Left hindlimb (tissue), 1 donor: ENCODE results near the gene PRSS38.

ENCODE experiments used
- DNase-seq: peaks from one replicate; pipeline ENCODE4 v3.0.0-alpha.2; 2018

PRSS38 gene

DNA sequence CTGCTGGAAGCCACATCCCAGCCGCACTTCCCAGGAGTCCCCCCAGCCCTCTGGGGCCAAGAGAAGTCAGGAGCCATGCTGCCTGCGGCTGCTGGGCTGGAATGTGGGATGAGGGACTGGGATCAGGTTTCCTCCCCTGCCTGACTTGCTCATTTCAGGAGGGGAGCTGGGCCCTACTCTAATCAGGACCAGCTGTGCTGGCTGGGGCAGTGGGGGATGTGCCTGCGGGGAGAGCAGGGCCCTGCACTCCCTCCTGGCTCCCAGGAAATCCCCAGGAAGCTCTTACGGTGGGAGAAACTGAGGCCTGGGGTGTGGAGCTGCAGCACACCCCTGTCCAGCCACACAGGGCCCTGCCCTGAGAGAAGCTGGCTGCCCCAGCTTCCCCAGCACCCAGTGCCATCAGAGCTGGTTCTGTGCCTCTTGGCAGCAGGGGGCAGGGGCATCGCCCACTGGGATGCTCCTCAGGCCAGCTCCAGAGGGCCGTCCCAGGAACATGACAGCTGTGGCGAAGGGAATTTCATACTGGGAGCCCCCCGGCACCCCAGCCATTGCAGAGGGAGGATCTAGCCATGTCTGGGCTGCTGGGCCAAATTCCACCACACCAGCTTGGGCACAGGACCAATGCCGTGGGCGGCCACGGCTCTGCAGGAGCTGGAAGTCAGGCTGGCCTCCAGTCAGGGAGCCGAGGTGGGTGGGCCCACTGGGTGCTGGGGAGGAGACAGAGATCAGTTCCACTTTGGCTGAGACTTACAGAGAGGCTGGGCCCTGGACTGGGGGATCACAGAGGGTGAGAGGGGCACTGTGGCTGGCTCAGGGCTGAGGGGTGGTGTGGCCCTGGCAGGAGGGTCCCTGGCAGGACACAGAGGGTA is 21.3 kb upstream of the PRSS38 start:
- DNase-seq = peak; percentile 89

DNA sequence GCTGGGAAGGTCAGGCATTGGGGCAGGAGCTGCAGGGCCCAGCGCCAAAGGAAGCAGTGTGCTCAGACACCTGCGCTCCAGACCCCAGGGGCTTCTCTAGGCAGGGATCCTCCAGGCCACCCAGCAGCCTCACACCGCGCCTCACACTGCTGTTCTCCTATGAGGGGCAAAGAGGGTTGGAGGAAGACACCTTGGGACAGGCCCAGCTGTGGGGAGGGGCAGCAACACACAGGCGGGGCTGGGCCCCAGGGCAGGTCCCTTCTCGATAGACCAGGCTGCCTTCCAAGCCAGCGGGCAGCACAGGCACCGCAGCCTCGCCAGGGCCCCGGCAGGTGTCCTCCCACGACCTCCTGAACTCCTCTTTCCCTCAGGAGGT is 20.7 kb upstream of the PRSS38 start:
- DNase-seq = no peak

DNA sequence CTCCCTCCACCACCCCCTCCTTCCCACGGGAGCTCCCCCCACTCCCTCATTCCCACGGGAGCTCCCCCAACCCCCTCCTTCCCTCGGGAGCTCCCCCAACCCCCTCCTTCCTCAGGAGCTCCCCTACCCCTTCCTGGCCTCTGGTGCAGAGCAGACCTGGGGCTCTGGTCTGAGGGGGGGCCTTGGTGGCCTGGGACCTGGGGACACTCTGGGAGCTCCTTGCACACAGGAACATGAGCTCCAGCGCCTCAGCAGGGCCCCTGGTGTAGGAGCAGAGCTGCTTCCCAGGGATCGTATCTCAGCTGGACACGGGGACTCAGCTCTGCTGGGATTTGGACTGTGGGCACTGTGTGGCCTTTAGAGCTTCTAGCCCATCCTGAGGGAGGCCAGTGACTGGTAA is 19.7 kb upstream of the PRSS38 start:
- DNase-seq = no peak

DNA sequence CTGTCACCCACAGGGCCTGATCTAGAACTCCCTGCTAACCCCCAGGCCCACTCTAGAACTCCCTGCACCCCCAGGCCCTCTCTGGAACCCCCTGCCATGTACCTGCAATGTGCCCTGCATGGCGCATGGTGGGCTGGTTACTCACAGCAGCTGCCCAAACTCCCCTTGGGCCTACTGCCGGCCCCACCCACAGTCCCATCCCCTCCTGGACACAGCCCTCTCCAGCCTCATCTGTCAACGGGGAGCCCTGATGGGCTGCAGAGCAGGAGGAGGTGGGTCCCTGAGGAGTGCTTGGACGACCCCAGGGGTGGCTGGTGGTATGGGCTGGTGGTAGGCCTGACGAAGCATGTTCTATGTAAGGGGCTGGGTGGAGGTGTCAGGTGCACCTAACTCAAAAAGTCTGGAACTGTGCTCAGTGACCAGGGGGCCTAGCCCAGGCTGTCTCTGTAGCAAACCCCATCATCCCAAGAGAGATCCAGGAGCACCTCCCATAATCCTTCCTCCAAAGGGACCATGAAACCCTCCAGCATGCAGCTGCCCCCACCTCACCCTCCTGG is 19.0 kb upstream of the PRSS38 start:
- no peak for DNase-seq

DNA sequence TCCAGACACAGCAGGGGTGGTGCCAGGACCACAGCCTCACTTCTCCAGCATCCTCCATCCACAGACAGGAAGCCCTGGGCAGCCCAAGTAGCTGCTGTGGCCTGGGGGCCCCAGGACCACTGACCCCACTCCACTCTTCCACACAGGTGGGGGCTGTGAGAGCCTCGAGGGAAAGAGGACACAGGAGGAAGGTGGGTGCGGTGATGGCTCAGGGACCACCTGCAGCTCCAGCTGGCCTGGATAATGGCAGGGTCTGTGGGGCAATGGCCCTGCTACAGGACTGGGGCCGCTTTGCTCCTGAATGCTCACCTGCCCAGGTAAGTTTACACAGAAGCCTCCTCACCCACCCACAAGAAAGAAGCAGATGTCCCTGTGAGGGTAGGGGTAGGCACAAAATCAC is 18.3 kb upstream of the PRSS38 start:
- no peak for DNase-seq

DNA sequence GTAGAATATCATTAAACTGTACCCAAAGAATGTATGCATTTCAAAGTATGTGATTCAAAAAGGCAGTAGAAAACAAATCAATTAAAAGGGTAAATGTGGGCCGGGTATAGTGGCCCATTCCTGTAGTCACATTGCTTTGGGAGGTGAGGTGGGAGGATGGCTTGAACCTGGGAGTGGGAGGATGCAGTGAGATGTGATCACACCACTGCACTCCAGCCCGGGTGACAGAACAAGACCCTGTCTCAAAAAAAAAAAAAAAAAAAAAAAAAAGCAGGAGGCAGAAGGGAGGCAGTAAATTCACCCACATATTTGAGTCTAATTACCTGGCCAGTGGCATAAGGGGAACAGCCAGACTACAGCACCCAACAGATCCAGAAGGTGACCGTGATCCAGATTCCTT is 17.9 kb upstream of the PRSS38 start:
- no peak for DNase-seq

DNA sequence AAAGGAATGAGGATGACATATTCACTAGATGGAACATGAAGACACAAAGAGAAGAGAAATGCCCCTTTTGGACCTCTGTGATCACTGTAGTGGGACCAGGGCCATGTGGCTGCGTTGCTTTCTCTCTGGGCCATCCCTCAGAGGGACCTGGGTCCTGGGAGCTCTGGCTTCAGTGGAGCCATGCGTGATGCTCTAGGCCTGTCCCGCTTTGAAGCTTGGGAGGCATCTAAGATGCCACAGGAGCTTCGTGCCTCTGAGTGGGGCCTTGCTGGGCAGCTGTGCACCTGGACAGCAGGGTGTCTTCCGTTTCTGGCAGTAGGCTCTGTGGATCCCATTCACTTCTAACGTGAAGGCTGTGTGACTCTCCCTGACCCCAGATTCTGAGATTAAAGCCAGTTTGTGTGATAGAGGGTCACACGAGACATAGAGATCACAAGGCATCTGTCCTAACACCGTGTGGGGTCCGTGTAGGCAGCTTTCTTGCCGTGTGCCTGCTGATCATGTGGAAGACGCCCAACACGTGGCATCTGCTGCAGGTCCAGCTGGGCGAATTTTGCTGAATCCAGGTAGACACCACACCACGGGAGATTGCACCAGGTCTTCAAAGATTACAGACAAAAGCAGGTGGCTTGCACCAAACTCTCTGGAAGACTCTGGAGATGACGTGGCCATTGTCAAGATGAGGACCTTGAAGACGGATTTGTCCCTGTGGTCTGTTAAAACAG is 17.2 kb upstream of the PRSS38 start:
- no peak for DNase-seq

DNA sequence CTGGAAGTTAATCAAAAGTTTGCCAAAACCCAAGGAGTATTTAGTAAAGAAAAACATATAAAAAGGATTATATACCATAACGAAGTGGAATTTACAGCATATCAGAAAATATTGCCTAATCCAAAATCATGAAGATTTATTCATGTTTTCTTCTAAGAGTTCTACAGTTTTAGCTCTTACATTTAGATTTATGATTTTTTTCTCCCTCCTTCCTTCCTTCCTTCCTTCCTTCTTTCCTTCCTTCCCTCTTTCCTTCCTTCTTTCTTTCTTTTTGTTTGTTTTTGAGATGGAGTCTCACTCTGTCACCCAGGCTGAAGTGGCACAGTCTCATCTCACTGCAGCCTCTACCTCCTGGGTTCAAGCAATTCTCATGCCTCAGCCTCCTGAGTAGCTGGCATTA is 15.7 kb upstream of the PRSS38 start:
- no peak for DNase-seq

DNA sequence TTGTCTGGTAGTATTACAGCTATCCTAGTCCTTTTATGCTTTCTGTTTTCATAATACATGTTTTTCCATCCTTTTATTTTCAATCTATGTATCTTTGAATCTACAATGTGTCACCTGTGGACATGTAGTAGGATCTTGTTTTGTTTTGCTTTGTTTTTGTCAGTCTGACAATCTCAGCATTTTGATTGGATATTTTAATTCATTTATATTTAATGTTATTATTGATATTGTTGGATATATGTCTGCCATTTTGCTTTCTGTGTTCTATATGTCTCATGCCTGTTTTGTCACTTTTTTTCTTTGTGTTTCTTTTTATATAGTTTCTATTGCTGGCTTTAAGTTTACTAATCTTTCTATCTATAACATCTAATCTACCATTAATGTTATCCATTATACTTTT is 11.5 kb upstream of the PRSS38 start:
- no peak for DNase-seq

DNA sequence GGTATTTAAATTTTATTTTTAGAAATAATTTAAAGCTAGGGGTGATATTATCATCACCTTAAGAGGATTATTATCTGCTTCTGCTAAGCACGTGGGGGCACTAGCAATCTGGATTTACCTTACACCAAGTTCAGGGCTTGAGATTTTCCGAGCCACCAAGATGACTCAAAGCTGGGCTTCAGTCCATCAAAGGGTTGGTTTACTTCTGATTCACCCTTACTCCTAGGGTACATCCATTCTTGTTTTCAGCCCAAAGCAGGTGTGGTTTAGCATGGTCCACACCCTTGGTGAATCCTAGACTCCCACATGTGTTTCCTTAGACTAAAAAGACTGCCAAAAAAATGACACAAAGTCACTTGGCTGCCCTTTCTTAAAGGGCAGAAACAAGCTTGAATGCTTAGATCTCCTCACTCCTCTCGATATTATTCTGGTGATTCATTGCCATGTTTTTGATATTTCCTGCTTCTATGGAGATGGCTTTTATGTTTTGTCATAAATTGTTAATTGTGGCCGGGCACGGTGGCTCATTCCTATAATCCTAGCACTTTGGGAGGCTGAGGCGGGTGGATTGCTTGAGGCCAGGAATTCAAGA is 9.8 kb upstream of the PRSS38 start:
- no peak for DNase-seq

DNA sequence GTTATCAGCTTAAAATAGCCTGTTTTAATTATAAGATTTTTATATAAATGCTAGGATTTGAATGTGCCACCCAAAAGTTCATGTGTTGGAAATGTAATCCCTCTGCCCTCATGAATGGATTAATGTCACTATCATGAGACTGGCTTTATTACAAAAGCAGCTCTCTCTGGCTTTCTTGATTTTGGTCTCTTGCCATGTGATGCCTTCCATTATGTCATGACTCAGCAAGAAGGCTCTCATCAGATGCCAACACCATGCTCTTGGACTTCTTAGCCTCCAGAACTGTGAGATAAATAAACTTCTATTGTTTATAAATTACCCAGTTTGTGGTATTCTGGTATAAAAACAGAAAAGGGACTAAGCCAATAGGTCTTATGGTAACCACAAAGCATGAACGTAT is 6.9 kb upstream of the PRSS38 start:
- DNase-seq = no peak

DNA sequence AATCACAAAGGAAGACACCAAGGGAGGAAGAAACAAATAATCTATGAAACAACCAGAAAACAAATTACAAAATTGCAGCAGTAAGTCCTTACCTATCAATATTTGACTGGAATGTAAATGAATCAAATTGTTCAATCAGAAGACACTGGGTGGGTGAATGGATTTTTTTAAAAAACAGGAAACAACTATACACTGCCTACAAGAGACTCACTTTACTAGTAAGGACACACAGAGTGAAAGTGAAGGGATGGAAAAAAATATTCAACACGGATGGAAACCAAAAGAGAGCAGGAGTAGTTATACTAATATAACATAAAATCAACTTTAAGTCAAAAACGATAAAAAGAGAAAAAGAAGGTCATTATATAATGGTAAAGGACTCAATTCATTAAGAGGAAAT is 6.4 kb upstream of the PRSS38 start:
- DNase-seq = no peak

DNA sequence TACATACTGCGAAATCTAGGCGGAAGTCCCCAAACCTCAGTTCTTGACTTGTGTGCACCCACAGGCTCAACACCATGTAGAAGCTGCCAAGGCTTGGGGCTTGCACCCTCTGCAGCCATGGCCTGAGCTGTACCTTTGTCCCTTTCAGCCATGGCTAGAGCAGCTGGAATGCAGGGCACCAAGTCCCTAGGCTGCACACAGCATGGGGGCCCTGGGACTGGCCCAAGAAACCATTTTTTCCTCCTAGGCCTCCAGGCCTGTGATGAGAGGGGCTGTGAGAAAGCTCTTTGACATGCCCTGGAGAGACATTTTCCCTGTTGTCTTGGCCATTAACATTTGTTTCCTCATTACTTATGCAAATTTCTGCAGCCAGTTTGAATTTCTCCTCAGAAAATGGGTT is 1.5 kb upstream of the PRSS38 start:
- DNase-seq = no peak

DNA sequence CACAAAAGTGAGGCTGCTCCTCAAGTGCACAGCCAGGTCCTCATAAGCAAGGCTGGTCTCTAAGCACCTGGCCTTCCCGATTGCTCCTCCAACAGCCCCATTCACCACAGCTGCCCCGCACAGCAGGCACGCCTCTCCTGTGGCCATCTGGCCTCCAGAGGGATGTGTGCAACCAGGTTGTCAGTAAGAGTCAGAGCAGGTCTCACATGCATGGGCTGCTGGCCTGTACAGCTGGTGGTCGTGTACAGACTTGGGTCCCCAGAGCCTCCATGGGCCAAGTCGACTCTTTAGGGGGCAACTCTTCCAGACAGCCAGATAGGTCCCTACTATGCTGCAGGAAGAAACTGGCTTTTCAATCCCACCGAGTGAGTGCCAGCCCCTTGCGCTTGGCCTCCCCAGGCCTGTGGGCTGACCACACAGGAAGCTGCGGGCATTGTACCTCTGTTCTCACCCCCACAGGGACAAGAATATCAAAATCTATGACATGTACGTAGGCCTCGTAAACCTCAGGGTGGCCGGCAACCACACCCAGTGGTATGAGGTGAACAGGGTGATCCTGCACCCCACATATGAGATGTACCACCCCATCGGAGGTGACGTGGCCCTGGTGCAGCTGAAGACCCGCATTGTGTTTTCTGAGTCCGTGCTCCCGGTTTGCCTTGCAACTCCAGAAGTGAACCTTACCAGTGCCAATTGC is 1.4 kb downstream of the PRSS38 start:
- no peak for DNase-seq

DNA sequence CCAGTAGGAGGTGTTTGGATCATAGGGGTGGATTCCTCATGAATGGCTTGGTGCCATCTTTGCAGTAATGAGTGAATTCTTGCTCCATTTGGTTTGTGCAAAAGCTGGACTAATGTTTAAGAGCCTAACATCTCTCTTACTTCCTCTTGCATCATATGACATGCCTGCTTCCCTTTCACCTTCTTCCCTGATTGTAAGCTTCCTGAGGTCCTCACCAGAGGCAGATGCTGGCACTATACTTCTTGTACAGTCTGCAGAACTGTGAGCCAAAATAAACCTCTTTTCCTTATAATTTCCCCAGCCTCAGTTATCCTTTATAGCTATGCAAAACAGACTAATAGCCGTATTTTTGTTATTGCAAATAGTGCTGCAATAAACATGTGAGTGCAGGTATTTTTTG is 8.1 kb downstream of the PRSS38 start:
- DNase-seq = no peak

DNA sequence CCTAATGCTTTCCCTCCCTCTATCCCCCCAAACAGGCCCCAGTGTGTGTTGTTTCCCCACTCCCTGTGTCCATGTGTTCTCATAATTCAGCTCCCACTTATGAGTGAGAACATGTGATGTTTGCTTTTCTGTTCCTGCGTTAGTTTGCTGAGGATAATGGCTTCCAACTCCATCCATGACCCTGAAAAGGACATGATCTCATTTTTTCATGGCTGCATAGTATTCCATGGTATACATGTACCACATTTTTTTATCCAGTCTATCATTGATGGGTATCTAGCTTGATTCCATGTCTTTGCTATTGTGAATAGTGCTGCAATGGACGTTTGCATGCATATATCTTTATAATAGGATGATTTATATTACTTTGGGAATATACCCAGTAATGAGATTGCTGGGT is 8.7 kb downstream of the PRSS38 start:
- DNase-seq = no peak

DNA sequence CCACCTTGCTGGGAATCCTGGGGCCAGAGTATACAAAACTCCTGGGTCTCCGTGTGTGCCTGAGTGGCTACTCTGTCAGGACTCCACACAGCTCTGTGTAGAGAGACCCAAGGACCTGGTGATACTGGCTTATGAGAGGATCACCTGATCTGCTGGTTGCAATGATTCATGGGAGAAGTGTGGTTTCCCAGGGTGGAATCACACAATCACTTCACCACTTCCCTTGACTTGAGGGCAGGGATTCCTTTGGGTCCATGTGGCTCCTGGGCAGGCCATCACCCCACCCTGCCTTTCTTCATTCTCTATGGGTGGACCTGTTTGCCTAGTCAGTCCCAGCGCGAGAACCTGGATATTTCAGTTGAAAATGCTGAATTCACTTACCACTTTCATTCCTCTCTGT is 13.3 kb downstream of the PRSS38 start:
- DNase-seq = no peak

DNA sequence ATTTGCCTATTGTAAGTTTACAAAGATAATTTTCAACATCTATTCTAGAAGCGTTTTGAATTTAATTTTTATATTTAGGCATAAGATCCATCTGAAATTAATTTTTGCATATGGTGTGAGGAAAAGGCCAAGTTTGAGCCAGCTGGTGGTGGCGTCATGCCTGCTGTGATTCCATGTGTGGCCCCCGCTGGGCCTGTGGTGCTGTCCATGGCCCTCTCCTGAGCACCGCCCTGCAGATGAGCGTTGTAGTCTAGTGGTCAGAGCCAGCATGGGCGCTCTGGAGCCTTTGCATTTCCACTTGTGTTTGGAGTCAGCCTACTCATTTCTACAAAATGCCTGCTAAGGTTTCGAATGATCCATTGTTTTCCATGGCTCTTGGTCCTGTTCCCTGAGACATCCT is 22.7 kb downstream of the PRSS38 start:
- no peak for DNase-seq

DNA sequence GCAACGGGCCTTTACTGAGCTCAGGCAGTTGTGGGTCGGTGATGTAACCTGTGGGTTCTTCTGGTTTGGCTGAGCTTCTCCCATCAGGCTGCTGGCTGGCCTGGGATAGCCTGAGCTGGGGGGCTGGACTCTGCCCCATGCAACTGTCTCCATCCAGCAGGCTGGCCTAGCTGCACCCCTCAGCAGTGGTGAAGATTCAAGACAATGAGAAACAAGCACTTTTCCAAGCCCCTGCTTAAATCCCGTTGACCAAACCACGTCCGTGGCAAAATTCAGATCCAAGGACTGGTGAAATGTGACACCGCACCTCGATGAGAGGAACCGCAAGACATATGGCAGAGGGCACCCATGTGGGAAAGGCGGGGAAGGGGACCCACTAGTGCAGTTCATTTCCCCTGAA is 25.6 kb downstream of the PRSS38 start:
- DNase-seq = peak; percentile 61

DNA sequence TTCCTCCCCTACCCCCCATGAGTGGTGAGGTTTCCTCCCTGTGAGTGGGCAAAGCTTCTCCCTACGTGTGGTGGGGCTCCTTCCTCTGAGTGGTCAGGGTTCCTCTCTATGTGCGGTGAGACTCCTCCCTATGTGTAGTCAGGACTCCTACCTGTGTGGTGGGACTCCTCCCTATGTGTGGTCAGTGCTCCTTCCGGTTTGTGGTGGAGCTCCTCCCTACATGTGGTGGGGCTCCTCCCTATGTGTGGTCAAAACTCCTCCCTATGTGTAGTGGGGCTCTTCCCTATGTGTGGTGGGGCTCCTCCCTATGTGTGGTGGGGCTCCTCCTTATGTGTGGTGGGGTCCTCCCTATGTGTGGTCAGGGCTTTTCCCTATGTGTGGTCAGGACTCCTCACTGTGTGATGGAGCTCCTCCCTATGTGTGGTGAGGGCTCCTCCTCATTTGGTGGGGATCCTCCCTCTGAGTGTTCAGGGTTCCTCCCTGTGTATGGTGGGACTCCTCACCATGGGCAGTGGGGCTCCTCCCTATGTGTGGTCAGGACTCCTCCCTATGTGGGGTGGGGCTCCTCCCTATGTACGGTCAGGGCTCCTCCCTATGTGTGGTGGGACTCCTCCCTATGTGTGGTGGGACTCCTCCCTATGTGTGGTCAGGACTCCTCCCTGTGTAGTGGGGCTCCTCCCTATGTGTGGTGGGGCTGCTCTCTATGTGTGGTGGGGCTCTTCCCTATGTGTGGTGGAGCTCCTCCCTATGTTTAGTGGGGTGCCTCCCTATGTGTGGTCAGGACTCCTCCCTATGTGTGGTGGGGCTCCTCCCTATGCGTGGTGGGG is 29.1 kb downstream of the PRSS38 start:
- DNase-seq = no peak

DNA sequence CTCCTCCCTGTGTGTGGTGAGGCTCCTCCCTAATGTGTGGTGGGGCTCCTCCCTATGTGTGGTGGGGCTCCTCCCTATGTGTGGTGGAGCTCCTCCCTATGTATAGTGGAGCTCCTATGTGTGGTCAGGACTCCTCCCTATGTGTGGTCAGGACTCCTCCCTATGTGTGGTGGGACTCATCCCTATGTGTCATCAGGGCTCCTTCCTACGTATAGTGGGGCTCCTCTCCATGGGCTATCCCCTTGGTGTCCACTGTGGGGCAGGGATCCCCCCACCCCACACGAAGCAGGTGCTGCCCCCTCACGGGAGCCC is 29.6 kb downstream of the PRSS38 start:
- DNase-seq = no peak

DNA sequence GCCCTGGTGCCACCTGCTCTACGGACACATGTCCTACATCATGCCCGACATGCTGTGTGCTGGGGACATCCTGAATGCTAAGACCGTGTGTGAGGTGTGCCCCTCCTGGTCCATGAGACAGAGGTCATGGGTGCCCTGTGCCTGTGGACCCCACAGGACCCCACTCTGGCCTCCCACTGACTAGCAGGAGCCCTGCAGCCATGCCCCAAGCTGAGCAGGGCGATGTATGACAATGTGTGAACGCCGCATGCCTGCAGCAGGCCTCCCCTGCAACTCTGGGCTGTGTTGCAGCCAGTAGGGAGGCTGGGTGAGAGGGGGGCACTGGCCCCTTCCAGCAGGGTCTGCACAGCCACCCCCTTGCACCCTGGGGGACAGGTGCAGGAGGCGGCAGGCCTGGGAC is 30.0 kb downstream of the PRSS38 start:
- DNase-seq = no peak
